Loucy (cell line): Measurements from ENCODE around the gene FXYD6.
A peak's percentile ranks its signal among the peaks of the same experiment; 100 is the strongest.

Experiments
- H2AFZ ChIP-seq: fragments of 200-600 bp; sonication (generic); 2 replicates; pipeline ENCODE4 v1.6.0; 2016; ENCODE audit warnings: antibody characterized with exemption, mild to moderate bottlenecking, low read length, moderate library complexity
- H3F3A ChIP-seq: fragments of 200-600 bp; 2 replicates; pipeline ENCODE4 v1.6.0; 2016; ENCODE audit warnings: antibody characterized with exemption, low read depth, mild to moderate bottlenecking
- H3K27me3 ChIP-seq: fragments of 200-600 bp; sonication (generic); 2 replicates; pipeline ENCODE4 v1.6.1; 2014; ENCODE audit warnings: low read length, mild to moderate bottlenecking; ENCODE audit not compliant: insufficient read depth, poor library complexity, severe bottlenecking
- H3K36me3 ChIP-seq: fragments of 200-600 bp; sonication (generic); 2 replicates; pipeline ENCODE4 v1.6.1; 2016; ENCODE audit warnings: low read length; ENCODE audit not compliant: insufficient read depth
- H3K4me1 ChIP-seq: fragments of 200-600 bp; sonication (generic); 2 replicates; pipeline ENCODE4 v1.5.1; 2014; ENCODE audit warnings: low read length, mild to moderate bottlenecking; ENCODE audit not compliant: insufficient read depth, poor library complexity, severe bottlenecking
- H3K4me2 ChIP-seq: fragments of 200-600 bp; sonication (generic); 2 replicates; pipeline ENCODE4 v1.6.0; 2014; ENCODE audit warnings: antibody characterized with exemption, low read length, low read depth, mild to moderate bottlenecking; ENCODE audit not compliant: poor library complexity, severe bottlenecking
- H3K4me3 ChIP-seq: fragments of 200-600 bp; sonication (generic); 2 replicates; pipeline ENCODE4 v1.5.1; 2014; ENCODE audit warnings: low read length, mild to moderate bottlenecking, mixed read lengths; ENCODE audit not compliant: poor library complexity, severe bottlenecking
- H3K79me2 ChIP-seq: fragments of 200-600 bp; sonication (generic); 2 replicates; pipeline ENCODE4 v1.6.1; 2014; ENCODE audit warnings: low read length; ENCODE audit not compliant: insufficient read depth
- H3K9ac ChIP-seq: fragments of 200-600 bp; sonication (generic); 2 replicates; pipeline ENCODE4 v1.6.0; 2014; ENCODE audit warnings: mild to moderate bottlenecking, low read depth, low read length, moderate library complexity; ENCODE audit not compliant: poor library complexity, severe bottlenecking
- H3K9me2 ChIP-seq: fragments of 200-600 bp; sonication (generic); replicated peaks from 2 replicates; pipeline ENCODE4 v1.6.1; 2016; ENCODE audit warnings: low read depth, low read length, mixed read lengths
- H3K9me3 ChIP-seq: fragments of 200-600 bp; sonication (generic); 2 replicates; pipeline ENCODE4 v1.6.1; 2014; ENCODE audit warnings: mild to moderate bottlenecking, antibody characterized with exemption, low read length, low read depth; ENCODE audit not compliant: insufficient read depth
- H4K20me1 ChIP-seq: fragments of 200-600 bp; sonication (generic); 2 replicates; pipeline ENCODE4 v1.6.0; 2014; ENCODE audit warnings: antibody characterized with exemption, low read length, mild to moderate bottlenecking; ENCODE audit not compliant: insufficient read depth, poor library complexity, severe bottlenecking
- EZH2phosphoT487 ChIP-seq: fragments of 200-600 bp; IDR thresholded peaks from 2 replicates; pipeline ENCODE4 v1.6.1; 2018; ENCODE audit warnings: antibody characterized with exemption, mild to moderate bottlenecking, moderate library complexity, borderline replicate concordance
- TF ChIP-seq, protein P1 (sequence below): fragments of 200-600 bp; sonication (generic); conservative IDR thresholded peaks from 2 replicates; pipeline ENCODE4 v1.5.1; 2014; ENCODE audit warnings: mild to moderate bottlenecking, antibody characterized with exemption, low read length

Gene FXYD6

DNA sequence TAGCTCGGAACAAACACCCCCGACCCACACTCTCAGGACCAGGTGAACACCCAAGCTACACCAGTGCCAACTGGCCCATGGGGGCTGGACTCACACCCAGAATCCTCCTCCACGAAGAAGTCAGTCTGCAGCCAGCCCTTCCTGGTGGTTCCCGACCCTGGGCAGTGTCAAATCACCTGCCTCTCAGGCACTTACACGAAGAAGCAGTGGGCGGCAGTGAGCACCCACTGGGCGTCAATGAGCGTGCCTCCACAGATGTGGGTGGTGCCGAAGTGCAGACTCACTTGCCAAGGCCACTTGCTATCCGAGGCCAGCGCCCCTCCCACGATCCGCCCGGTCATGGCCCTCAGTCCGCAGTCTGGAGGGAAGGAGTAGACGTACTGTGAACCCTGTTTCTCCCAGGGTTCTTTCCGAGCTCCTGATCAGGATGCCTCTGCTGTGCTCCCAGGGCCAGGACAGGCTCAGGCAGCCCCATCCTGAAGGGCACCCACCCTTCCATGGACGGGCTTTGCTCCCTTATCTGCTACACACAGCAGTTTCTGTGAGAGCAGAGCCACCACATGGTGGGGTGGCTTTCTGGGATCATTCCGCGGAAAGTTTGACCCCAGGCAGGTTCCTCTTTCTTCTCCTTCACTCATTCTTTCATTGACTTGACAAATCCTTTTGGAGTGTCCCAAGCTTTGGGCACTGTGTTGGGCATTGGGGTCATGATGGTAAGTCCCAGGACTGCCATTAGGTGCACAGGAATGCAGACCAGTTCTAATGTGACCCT lies 33.3 kb upstream of the FXYD6 start:
- Histone ChIP-seq H3K4me3 (no peak overlapping the region), H3K9ac (peak overlapping the region; percentile 78), H3K9me3 (no peaks in the 10 kb centered on the region), H2AFZ (no peak overlapping the region), H3K27me3 (no peaks in the 10 kb centered on the region), H4K20me1 (no peaks in the 10 kb centered on the region), H3K9me2 (no peaks in the 10 kb centered on the region), H3K79me2 (peaks cover 15% of the 10 kb centered on the region; the same call in 1 of the 2 replicates), H3K4me2 (peak overlapping the region; percentile 82), H3K36me3 (no peaks in the 10 kb centered on the region), H3K4me1 (peaks cover 55% of the 10 kb centered on the region), H3F3A (no peaks in the 10 kb centered on the region)
- TF ChIP-seq, protein P1, sequence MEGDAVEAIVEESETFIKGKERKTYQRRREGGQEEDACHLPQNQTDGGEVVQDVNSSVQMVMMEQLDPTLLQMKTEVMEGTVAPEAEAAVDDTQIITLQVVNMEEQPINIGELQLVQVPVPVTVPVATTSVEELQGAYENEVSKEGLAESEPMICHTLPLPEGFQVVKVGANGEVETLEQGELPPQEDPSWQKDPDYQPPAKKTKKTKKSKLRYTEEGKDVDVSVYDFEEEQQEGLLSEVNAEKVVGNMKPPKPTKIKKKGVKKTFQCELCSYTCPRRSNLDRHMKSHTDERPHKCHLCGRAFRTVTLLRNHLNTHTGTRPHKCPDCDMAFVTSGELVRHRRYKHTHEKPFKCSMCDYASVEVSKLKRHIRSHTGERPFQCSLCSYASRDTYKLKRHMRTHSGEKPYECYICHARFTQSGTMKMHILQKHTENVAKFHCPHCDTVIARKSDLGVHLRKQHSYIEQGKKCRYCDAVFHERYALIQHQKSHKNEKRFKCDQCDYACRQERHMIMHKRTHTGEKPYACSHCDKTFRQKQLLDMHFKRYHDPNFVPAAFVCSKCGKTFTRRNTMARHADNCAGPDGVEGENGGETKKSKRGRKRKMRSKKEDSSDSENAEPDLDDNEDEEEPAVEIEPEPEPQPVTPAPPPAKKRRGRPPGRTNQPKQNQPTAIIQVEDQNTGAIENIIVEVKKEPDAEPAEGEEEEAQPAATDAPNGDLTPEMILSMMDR = no peak
- no peak for TF ChIP-seq EZH2phosphoT487

DNA sequence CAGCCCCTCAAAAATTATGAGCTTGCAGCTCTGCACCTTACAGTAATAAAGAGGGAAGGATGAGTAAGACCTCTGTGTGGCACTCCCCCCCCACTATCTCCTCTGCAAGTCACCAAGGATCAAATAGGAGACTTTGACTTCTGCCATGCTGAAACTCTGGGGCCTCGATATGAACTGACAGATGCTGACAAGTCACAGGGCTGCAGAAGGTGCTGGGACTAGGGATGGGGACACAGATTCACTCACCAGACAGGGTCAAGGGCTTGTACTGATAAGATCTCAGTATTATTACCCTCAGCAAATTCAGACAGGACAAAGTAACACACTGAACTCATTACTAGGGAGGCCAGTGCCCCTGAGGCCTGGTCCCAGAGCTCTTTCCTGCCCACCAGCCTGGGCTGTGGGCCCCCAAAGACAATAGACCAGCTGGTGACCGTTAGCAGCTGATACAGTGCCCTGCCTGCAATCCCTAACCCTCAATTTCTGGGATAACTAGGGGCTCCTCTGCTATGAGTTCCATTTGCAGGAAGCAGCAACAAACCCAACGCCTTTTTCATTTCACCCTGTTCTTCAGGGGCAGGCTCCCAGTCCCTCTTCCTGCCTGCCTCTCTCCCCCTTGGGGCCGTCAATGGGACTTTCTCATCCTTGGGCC lies 32.6 kb upstream of the FXYD6 start:
- Histone ChIP-seq H2AFZ (no peak overlapping the region), H3K79me2 (peaks cover 15% of the 10 kb centered on the region; the same call in 1 of the 2 replicates), H3K9ac (peak overlapping the region; percentile 78), H3K4me2 (peak overlapping the region; percentile 82), H3F3A (no peaks in the 10 kb centered on the region), H3K36me3 (no peaks in the 10 kb centered on the region), H3K9me3 (no peaks in the 10 kb centered on the region), H3K4me3 (peak overlapping the region; percentile 73), H4K20me1 (no peaks in the 10 kb centered on the region), H3K9me2 (no peaks in the 10 kb centered on the region), H3K27me3 (no peaks in the 10 kb centered on the region), H3K4me1 (peaks cover 48% of the 10 kb centered on the region)
- TF ChIP-seq, protein P1 = no peak
- no peak for TF ChIP-seq EZH2phosphoT487

DNA sequence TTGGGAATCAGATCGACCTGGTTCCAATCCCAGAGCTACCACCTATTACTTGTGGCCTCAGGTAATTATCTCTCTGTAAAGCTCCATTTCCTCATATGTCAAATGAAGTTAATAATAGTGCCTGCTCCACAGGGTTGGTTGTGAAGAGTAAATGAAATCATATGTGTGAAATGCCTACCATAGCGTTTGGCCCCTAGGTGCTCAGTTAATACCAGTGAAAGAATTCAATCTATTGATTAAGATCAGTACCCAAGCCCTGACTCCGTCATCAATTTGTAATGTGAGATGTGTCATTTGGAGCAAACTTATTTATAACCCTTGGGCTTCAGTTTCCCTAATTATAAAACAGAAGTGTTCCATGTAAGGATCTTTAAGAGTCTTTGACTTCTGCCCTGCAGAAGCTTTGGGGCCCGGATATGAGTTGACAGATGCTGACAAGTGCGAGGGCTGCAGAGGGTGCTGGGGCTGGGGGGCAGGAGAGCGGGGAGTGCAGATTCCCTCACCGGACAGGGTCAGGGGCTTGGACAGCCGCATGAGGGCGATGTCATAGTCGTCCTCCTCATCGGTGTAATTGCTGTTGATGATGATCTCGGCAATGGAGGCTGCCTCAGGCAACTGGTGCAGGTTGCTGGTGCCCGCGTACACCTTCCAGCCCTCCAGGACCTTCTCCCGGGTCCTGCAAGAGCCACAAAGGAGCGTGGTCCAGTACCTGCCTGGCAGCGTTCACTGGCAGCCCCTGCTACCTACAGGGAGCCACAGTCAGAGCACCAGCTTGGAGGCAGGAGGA lies 31.8 kb upstream of the FXYD6 start:
- peaks cover 42% of the 10 kb centered on the region for H3K4me1 ChIP-seq
- peaks cover 15% of the 10 kb centered on the region; the same call in 1 of the 2 replicates for H3K79me2 ChIP-seq
- H3K9me3 ChIP-seq = no peaks in the 10 kb centered on the region
- no peaks in the 10 kb centered on the region for H4K20me1 ChIP-seq
- no peaks in the 10 kb centered on the region for H3K36me3 ChIP-seq
- H3K4me2 ChIP-seq = peak overlapping the region; percentile 82
- no peaks in the 10 kb centered on the region for H3K9me2 ChIP-seq
- no peak overlapping the region for H2AFZ ChIP-seq
- H3K4me3 ChIP-seq = peak overlapping the region; percentile 73
- peak overlapping the region; percentile 78 for H3K9ac ChIP-seq
- TF ChIP-seq, protein P1 = no peak
- no peak for TF ChIP-seq EZH2phosphoT487
- H3K27me3 ChIP-seq = no peaks in the 10 kb centered on the region
- H3F3A ChIP-seq = no peaks in the 10 kb centered on the region
